ENCODE measurements around the gene IFITM10.

Gene IFITM10

GRCh38 chr11:1782831-1783724 lies 32.7 kb upstream of the IFITM10 start:
- H3K4me1 ChIP-seq (ENCODE audit: control insufficient read depth, insufficient read depth, low read length): peaks cover 20% of the 10 kb centered on the region
- no peak overlapping the region for H3K9ac ChIP-seq (ENCODE audit: low read length)
- DNase-seq (ENCODE audit: low read depth): no peak
- H3K4me3 ChIP-seq (ENCODE audit: low read length): no peak overlapping the region
- no peaks in the 10 kb centered on the region for H3K9me3 ChIP-seq (ENCODE audit: control insufficient read depth, low read length)
- no peaks in the 10 kb centered on the region for H3K36me3 ChIP-seq (ENCODE audit: control insufficient read depth, insufficient read depth, low read length, severe bottlenecking)
- peaks cover 12% of the 10 kb centered on the region for H3K27me3 ChIP-seq (replicated peaks; ENCODE audit: control insufficient read depth, insufficient read depth, low read length)

GRCh38 chr11:1782031-1782590 lies 31.7 kb upstream of the IFITM10 start:
- no peaks in the 10 kb centered on the region for H3K9me3 ChIP-seq (ENCODE audit: control insufficient read depth, low read length)
- no peaks in the 10 kb centered on the region for H3K36me3 ChIP-seq (ENCODE audit: control insufficient read depth, insufficient read depth, low read length, severe bottlenecking)
- peaks cover 23% of the 10 kb centered on the region for H3K4me1 ChIP-seq (ENCODE audit: control insufficient read depth, insufficient read depth, low read length)
- no peak for DNase-seq (ENCODE audit: low read depth)
- H3K4me3 ChIP-seq (ENCODE audit: low read length): no peak overlapping the region
- peaks cover 12% of the 10 kb centered on the region for H3K27me3 ChIP-seq (replicated peaks; ENCODE audit: control insufficient read depth, insufficient read depth, low read length)
- no peak overlapping the region for H3K9ac ChIP-seq (ENCODE audit: low read length)

GRCh38 chr11:1781593-1781975 lies 31.2 kb upstream of the IFITM10 start:
- Histone ChIP-seq H3K9me3 (ENCODE audit: control insufficient read depth, low read length) (no peaks in the 10 kb centered on the region), H3K27me3 (replicated peaks; ENCODE audit: control insufficient read depth, insufficient read depth, low read length) (peaks cover 12% of the 10 kb centered on the region), H3K4me1 (ENCODE audit: control insufficient read depth, insufficient read depth, low read length) (peaks cover 23% of the 10 kb centered on the region), H3K9ac (ENCODE audit: low read length) (no peak overlapping the region), H3K4me3 (ENCODE audit: low read length) (no peak overlapping the region), H3K36me3 (ENCODE audit: control insufficient read depth, insufficient read depth, low read length, severe bottlenecking) (no peaks in the 10 kb centered on the region)
- DNase-seq (ENCODE audit: low read depth): no peak

DNA sequence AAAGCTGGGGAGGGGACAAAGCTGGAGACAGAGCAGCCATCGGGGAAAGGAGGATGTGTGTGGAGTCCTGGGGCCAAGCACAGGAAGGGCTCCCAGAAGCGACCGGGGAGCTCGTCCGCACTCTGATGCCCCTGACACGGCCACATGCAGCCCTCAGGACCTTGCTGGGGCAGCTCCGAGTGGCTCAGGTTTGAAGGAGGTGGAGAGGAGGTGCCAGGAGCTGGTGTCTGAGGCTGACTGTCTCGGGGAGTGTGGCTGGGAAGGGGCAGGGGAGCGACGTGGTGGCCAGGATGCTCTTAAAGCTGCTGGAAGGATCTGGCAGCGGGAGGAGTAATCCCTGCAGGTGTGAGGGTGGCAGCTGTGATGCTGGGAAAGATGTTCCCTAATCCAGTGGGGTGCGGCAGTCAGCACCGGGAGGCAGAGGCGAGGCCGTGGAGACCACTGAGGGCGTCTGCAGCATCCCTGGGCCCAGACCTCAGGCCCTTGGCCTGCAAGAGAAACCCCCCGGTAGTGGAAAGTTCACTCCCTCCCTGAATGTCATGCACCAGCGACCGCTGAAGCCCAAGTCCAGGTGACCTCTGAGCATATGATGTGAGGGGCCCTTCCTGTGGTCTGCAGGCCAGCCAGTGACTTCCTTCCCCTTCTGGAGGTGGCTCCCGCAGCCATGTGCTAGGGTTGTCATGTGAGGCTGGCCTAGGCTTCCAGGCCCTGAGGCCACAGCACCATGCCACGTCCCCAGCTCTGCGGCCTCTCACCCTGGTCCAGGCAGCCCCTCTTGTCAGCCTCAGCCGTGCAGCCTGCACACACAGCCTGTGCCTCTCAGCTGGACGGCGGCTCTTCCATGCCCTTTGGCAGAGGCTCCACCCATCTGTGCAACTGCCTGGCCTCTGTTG lies 30.6 kb upstream of the IFITM10 start:
- no peak for DNase-seq (ENCODE audit: low read depth)
- no peak overlapping the region for H3K9ac ChIP-seq (ENCODE audit: low read length)
- peaks cover 5% of the 10 kb centered on the region for H3K9me3 ChIP-seq (ENCODE audit: control insufficient read depth, low read length)
- H3K27me3 ChIP-seq (replicated peaks; ENCODE audit: control insufficient read depth, insufficient read depth, low read length): peaks cover 12% of the 10 kb centered on the region
- H3K4me3 ChIP-seq (ENCODE audit: low read length): no peak overlapping the region
- peaks cover 23% of the 10 kb centered on the region for H3K4me1 ChIP-seq (ENCODE audit: control insufficient read depth, insufficient read depth, low read length)
- H3K36me3 ChIP-seq (ENCODE audit: control insufficient read depth, insufficient read depth, low read length, severe bottlenecking): no peaks in the 10 kb centered on the region

DNA sequence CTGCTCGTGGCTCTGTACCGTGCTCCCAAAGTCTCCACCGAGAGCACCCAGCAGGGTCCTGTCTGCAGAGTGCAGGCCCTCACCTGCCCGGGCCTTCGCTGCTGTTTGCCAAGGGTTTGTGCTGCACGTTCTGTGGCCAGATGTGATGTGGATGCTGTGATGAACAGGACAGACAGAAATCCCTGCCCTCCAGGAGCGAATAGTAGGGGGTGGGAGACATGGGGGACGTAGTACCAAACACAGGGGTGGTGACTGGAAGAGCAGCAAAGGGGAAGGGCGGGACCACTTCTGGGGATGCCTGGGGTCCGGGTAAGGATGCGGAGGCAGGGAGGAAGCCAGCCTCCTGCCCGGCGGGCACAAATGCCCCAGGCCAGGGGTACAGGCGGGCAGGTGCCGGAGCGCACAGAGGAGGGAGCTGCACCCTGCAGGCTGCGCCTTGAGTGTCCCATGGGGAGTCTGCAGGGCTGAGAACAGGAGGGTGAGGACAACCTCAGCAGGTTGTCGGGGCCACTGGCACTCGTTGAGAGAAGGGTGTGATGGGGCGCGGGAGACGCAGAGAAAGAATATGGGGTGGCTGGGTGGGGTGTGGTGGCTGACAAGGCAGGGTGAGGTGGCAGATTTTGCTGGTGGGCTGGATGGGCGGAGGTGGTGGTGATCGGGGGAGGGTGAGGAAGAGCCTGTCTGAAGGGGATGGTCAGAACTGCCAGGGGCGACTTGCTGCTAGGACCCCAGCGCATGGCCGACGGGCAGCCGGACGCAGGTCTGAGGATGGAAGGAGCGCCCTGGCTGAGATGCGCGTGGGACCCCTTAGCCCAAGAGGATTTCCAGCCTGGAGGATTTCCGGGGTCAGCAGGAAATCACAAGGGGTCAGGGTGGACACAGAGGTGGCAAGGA lies 29.7 kb upstream of the IFITM10 start:
- no peaks in the 10 kb centered on the region for H3K36me3 ChIP-seq (ENCODE audit: control insufficient read depth, insufficient read depth, low read length, severe bottlenecking)
- H3K4me1 ChIP-seq (ENCODE audit: control insufficient read depth, insufficient read depth, low read length): peaks cover 23% of the 10 kb centered on the region
- DNase-seq (ENCODE audit: low read depth): no peak
- H3K27me3 ChIP-seq (replicated peaks; ENCODE audit: control insufficient read depth, insufficient read depth, low read length): peaks cover 12% of the 10 kb centered on the region
- H3K4me3 ChIP-seq (ENCODE audit: low read length): no peak overlapping the region
- H3K9me3 ChIP-seq (ENCODE audit: control insufficient read depth, low read length): peaks cover 5% of the 10 kb centered on the region
- H3K9ac ChIP-seq (ENCODE audit: low read length): no peak overlapping the region

DNA sequence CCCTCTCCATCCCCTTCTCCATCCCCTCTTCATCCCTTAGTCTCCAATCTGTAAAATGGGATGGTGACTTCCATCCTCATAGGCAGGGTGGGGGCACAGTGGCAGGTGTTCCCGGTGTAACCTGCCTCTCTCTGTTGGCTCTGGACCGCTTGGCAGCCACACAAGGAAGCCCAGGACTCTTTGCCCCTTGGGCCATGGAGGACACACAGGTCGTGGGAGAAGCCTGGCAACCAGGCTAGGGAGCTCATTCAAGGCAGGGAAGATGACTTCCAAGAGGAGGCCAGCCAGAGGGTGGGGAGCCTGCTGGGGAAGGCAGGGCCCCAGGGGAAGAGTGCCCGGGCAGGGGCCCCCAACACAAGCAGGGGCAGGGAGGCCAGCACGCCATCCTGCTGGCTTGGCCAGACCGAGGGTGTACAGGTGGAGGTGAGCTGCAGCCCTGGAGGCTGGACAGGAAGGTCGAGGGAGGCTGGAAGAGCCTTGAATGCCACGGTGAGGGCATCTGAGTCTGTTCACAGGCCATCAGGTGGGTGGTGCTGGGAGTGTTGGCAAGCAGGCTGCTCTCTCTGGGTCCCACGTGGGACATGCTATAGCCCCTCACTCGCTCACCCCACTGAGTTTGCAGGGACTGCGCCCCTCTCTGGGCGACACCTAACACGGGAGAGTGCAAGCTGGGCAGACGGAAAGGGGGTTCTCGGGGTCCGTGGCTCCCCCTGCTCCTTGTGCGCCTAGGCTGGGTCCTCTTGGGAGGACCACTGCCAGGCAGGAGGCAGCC lies 28.8 kb upstream of the IFITM10 start:
- Histone ChIP-seq H3K9ac (ENCODE audit: low read length) (no peak overlapping the region), H3K9me3 (ENCODE audit: control insufficient read depth, low read length) (peaks cover 5% of the 10 kb centered on the region)

DNA sequence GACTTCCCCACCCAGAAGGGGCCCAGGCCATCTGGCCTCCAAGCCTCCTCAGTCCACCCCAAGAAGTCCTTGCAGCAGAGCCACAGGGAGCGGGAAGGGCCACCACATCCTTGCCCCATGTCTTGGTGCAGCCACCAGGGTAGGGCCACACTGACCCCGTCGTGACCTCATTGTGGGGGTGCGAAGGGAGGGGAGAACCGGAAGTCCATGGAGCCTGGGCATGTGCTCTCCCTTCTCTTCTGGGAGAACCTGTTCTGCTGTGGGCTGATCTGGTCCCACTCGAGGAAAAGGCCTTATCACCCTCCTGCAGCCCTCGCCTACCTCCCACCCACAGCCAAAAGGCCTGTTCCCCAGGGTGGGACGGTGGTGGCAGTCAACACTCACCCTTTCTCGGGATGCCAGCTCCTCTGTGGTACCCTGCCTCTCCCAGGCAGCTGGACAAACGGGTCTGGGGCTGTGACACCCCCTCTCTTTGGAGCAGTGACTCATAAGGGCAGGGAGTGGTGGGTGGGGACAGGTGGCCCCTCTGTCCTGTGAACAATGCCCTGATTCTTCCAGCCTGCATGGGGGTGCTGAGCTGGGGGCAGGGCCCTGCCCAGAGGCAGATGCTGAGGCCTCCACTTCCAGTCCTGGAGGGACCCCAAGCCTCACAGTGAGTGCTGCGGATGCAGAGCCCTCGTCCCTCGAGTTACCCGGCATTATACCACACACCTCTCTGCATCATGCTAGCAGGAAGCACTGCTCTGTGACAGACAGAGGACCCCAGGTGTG lies 27.9 kb upstream of the IFITM10 start:
- Histone ChIP-seq H3K27me3 (replicated peaks; ENCODE audit: control insufficient read depth, insufficient read depth, low read length) (peaks cover 12% of the 10 kb centered on the region), H3K9me3 (ENCODE audit: control insufficient read depth, low read length) (peaks cover 5% of the 10 kb centered on the region), H3K4me1 (ENCODE audit: control insufficient read depth, insufficient read depth, low read length) (peaks cover 23% of the 10 kb centered on the region), H3K9ac (ENCODE audit: low read length) (no peak overlapping the region), H3K4me3 (ENCODE audit: low read length) (no peak overlapping the region), H3K36me3 (ENCODE audit: control insufficient read depth, insufficient read depth, low read length, severe bottlenecking) (no peaks in the 10 kb centered on the region)
- no peak for DNase-seq (ENCODE audit: low read depth)

More for the DNA sequence above, 28.8 kb upstream of the IFITM10 start:
- no peaks in the 10 kb centered on the region for H3K36me3 ChIP-seq (ENCODE audit: control insufficient read depth, insufficient read depth, low read length, severe bottlenecking)
- peaks cover 23% of the 10 kb centered on the region for H3K4me1 ChIP-seq (ENCODE audit: control insufficient read depth, insufficient read depth, low read length)
- H3K4me3 ChIP-seq (ENCODE audit: low read length): no peak overlapping the region
- peaks cover 12% of the 10 kb centered on the region for H3K27me3 ChIP-seq (replicated peaks; ENCODE audit: control insufficient read depth, insufficient read depth, low read length)
- no peak for DNase-seq (ENCODE audit: low read depth)

DNA sequence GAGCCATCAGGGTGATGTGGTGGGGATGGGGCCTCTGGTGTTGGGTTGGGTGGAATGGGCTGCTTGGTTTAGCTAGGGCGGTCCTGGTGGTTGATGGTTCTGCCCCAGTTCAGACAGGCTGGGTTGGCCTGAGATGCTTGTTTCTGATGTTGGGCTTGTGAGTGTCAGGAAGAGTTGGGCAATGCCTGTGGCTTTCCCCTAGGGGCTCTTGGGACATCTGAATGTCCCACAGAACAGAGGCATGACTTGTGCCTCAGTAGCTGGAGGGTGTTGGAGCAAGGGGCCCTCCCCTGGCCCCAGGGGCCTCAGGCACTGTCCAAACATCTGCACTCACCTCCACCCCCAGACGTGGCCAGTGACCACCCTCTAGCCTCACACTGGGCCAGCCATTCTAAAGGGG lies 27.3 kb upstream of the IFITM10 start:
- Histone ChIP-seq H3K4me3 (ENCODE audit: low read length) (no peak overlapping the region), H3K4me1 (ENCODE audit: control insufficient read depth, insufficient read depth, low read length) (peaks cover 20% of the 10 kb centered on the region), H3K27me3 (replicated peaks; ENCODE audit: control insufficient read depth, insufficient read depth, low read length) (peaks cover 12% of the 10 kb centered on the region), H3K36me3 (ENCODE audit: control insufficient read depth, insufficient read depth, low read length, severe bottlenecking) (no peaks in the 10 kb centered on the region), H3K9me3 (ENCODE audit: control insufficient read depth, low read length) (peaks cover 5% of the 10 kb centered on the region), H3K9ac (ENCODE audit: low read length) (no peak overlapping the region)
- DNase-seq (ENCODE audit: low read depth): no peak

- H3K27me3 ChIP-seq (replicated peaks; ENCODE audit: control insufficient read depth, insufficient read depth, low read length): peaks cover 12% of the 10 kb centered on the region
- peaks cover 21% of the 10 kb centered on the region for H3K4me1 ChIP-seq (ENCODE audit: control insufficient read depth, insufficient read depth, low read length)
- no peak overlapping the region for H3K9ac ChIP-seq (ENCODE audit: low read length)
- DNase-seq (ENCODE audit: low read depth): no peak
- no peaks in the 10 kb centered on the region for H3K36me3 ChIP-seq (ENCODE audit: control insufficient read depth, insufficient read depth, low read length, severe bottlenecking)
- peaks cover 5% of the 10 kb centered on the region for H3K9me3 ChIP-seq (ENCODE audit: control insufficient read depth, low read length)
- no peak overlapping the region for H3K4me3 ChIP-seq (ENCODE audit: low read length)
These were observed 26.7 kb upstream of the IFITM10 start for GRCh38 chr11:1776944-1777715.
